ENCODE results near the gene XRCC5. TPM values are rescaled to one million over a fixed set of nuclear protein-coding genes. Genes with fewer than 3 reads are reported as not detected.

XRCC5 gene
- total RNA-seq, 1 donor from 2014 or later: 190 TPM

GRCh38 chr2:216217904-216218260 is 108.7 kb downstream of the XRCC5 start:
- DNase-seq (ENCODE audit: extremely low read depth, low read depth, low spot score): no peak

GRCh38 chr2:216219861-216220260 is 110.7 kb downstream of the XRCC5 start:
- no peak for DNase-seq (ENCODE audit: extremely low read depth, low read depth, low spot score)

- no peak for DNase-seq (ENCODE audit: extremely low read depth, low read depth, low spot score)
Measured at GRCh38 chr2:216220976-216221375, 111.8 kb downstream of the XRCC5 start.

GRCh38 chr2:216221811-216222210 is 112.7 kb downstream of the XRCC5 start:
- DNase-seq (ENCODE audit: extremely low read depth, low read depth, low spot score): no peak

- DNase-seq (ENCODE audit: extremely low read depth, low read depth, low spot score): no peak
Measured at GRCh38 chr2:216222650-216223352, 113.7 kb downstream of the XRCC5 start.

GRCh38 chr2:216224388-216224787 is 115.2 kb downstream of the XRCC5 start:
- no peak for DNase-seq (ENCODE audit: extremely low read depth, low read depth, low spot score)

- no peak for DNase-seq (ENCODE audit: extremely low read depth, low read depth, low spot score)
Measured at GRCh38 chr2:216229277-216229914, 120.2 kb downstream of the XRCC5 start.

- DNase-seq (ENCODE audit: extremely low read depth, low read depth, low spot score): no peak
Measured at GRCh38 chr2:216231867-216232266, 122.7 kb downstream of the XRCC5 start.

- DNase-seq (ENCODE audit: extremely low read depth, low read depth, low spot score): no peak
Measured at GRCh38 chr2:216232721-216233120, 123.6 kb downstream of the XRCC5 start.

GRCh38 chr2:216233281-216233995 is 124.3 kb downstream of the XRCC5 start:
- DNase-seq (ENCODE audit: extremely low read depth, low read depth, low spot score): no peak

GRCh38 chr2:216234106-216234505 is 125.0 kb downstream of the XRCC5 start:
- no peak for DNase-seq (ENCODE audit: extremely low read depth, low read depth, low spot score)

- DNase-seq (ENCODE audit: extremely low read depth, low read depth, low spot score): no peak
Measured at GRCh38 chr2:216235462-216235861, 126.3 kb downstream of the XRCC5 start.

GRCh38 chr2:216235896-216236295 is 126.7 kb downstream of the XRCC5 start:
- DNase-seq (ENCODE audit: extremely low read depth, low read depth, low spot score): no peak

GRCh38 chr2:216236486-216236885 is 127.3 kb downstream of the XRCC5 start:
- DNase-seq (ENCODE audit: extremely low read depth, low read depth, low spot score): no peak

- no peak for DNase-seq (ENCODE audit: extremely low read depth, low read depth, low spot score)
Measured at GRCh38 chr2:216242365-216242764, 133.2 kb downstream of the XRCC5 start.

GRCh38 chr2:216243026-216243425 is 133.9 kb downstream of the XRCC5 start:
- no peak for DNase-seq (ENCODE audit: extremely low read depth, low read depth, low spot score)

GRCh38 chr2:216245391-216245975 is 136.3 kb downstream of the XRCC5 start:
- DNase-seq (ENCODE audit: extremely low read depth, low read depth, low spot score): no peak

GRCh38 chr2:216246766-216247165 is 137.6 kb downstream of the XRCC5 start:
- DNase-seq (ENCODE audit: extremely low read depth, low read depth, low spot score): no peak

Measured in glomerular endothelial cell (primary cell).